Right atrium auricular region (tissue), 2 donors: ENCODE data around the gene TRPM2. TPM values are rescaled to one million over a fixed set of nuclear protein-coding genes. Genes with fewer than 3 reads are reported as not detected.
"Not testable (repeated sequence)": the region's sequence is repeated elsewhere in the genome, so short reads cannot be mapped to it uniquely, and the experiment has no call there.

Source experiments
- DNase-seq: peaks from one replicate; pipeline ENCODE4 v3.0.0-alpha.2; 2019; ENCODE audit warnings: low spot score
- H3K27ac ChIP-seq, 2 donors: fragments of 200-600 bp; sonication (generic); 1 replicate in 1 of 2; 2 replicates in 1 of 2; pipeline ENCODE4 v1.5.1; 2016 to 2019
- H3K27me3 ChIP-seq, 2 donors: fragments of 200-600 bp; sonication (generic); one replicate each; pipeline versions ENCODE4 v1.5.1 to v1.6.0; 2017 to 2019
- H3K36me3 ChIP-seq: fragments of 200-600 bp; sonication (generic); one replicate; pipeline ENCODE4 v1.5.1; 2016
- H3K4me1 ChIP-seq, 2 donors: fragments of 200-600 bp; sonication (generic); one replicate each; pipeline versions ENCODE4 v1.5.1 to v1.6.0; 2017 to 2019
- H3K4me3 ChIP-seq, 2 donors: fragments of 200-600 bp; sonication (generic); 1 replicate in 1 of 2; 2 replicates in 1 of 2; pipeline ENCODE4 v1.5.1; 2017 to 2019; ENCODE audit warnings: mild to moderate bottlenecking in 1 of 2, moderate library complexity in 1 of 2
- H3K9me3 ChIP-seq, 2 donors: fragments of 200-600 bp; sonication (generic); one replicate each; pipeline ENCODE4 v1.5.1; 2019
- CTCF ChIP-seq, 2 donors: fragments of 200-600 bp; sonication (generic); IDR thresholded peaks; one replicate each; pipeline ENCODE4 v1.5.1; 2019; ENCODE audit warnings: antibody characterized with exemption in 2 of 2
- total RNA-seq, 2 donors: library from RNA; depleted of rRNA; stranded (reverse); fragments of >200 nt; gene quantifications; one replicate each; pipeline ENCODE4 v1.1.0, GENCODE V29; 2016

Gene TRPM2
- total RNA-seq, 2 donors from 2014 or later = 0.75 to 0.89 TPM

- Histone ChIP-seq H3K4me1 (no peaks in the 10 kb centered on the region), H3K27me3 (no peaks in the 10 kb centered on the region), H3K36me3 (no peaks in the 10 kb centered on the region), H3K9me3 (no peaks in the 10 kb centered on the region), H3K4me3 (no peak overlapping the region), H3K27ac (no peak overlapping the region)
- no peak for DNase-seq
- no peak for TF ChIP-seq CTCF (IDR thresholded peaks at IDR 0.05)
These were observed 61.1 kb downstream of the TRPM2 start for GRCh38 chr21:44414291-44415072.

DNA sequence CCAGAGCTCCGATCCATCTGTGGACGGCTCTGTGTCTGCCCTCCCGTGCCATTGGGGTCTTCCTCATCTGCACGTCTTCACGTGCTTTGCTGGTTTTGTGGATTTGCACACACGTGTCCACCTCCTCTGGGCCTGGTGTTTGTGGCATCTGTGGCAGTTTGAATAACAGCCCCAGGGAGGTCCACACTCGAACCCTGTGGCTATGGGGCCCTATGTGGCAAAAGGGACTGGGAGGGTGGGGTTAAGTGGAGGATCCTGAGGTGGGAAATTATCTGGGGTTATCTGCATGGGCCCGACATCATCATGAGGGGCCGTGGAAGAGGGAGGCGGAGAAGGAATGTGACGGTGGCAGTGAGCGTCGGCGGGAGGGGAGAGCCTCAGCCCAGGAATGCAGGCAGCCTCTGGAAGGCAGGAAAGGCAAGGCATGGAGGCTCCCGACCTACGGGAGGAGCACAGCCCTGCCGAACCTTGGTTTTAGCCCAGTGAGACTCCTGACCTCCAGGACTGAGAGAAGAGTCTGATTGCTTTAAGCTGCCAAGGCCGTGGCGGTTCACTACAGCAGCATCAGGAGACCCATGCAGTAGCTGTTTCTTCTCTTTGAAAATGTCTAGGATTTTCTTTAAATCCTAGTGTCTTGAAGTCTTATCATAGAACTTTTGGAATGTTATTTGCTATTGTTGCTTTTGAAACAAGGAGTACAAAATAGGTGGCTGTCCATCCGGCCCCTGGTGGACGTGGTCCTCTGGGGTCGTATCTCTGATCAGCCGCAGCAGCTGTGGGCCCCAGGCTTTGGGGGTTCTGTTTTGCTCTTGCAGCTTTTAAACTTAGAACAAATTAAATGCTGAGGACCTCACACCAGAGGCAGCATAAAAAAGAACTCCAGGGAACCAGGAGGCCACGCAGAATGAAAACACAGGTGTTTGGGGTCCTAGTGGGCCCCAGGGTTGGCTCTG is 61.9 kb downstream of the TRPM2 start:
- DNase-seq = no peak
- Histone ChIP-seq H3K27me3 (no peaks in the 10 kb centered on the region), H3K27ac (no peak overlapping the region), H3K36me3 (no peaks in the 10 kb centered on the region), H3K9me3 (no peaks in the 10 kb centered on the region), H3K4me3 (no peak overlapping the region), H3K4me1 (no peaks in the 10 kb centered on the region)
- TF ChIP-seq CTCF (IDR thresholded peaks at IDR 0.05) = no peak

GRCh38 chr21:44416193-44416592 is 62.8 kb downstream of the TRPM2 start:
- DNase-seq = no peak

DNA sequence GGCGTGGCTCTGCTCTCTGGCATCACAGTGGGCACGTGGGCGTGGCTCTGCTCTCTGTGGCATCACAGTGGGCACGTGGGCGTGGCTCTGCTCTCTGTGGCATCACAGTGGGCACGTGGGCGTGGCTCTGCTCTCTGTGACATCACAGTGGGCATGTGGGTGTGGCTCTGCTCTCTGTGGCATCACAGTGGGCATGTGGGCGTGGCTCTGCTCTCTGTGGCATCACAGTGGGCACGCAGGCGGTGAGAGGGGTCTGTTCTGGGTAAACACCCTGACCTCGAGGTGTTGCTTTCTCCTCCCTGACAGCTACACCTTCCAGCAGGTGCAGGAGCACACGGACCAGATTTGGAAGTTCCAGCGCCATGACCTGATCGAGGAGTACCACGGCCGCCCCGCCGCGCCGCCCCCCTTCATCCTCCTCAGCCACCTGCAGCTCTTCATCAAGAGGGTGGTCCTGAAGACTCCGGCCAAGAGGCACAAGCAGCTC is 64.2 kb downstream of the TRPM2 start:
- not testable (repeated sequence) for H3K27me3 ChIP-seq, DNase-seq, H3K36me3 ChIP-seq

More at GRCh38 chr21:44416193-44416592, 62.8 kb downstream of the TRPM2 start:
- no peaks in the 10 kb centered on the region for H3K36me3 ChIP-seq
- no peaks in the 10 kb centered on the region for H3K27me3 ChIP-seq
- H3K4me1 ChIP-seq = no peaks in the 10 kb centered on the region
- no peak overlapping the region for H3K27ac ChIP-seq
- H3K9me3 ChIP-seq = no peaks in the 10 kb centered on the region
- no peak for TF ChIP-seq CTCF (IDR thresholded peaks at IDR 0.05)
- H3K4me3 ChIP-seq = no peak overlapping the region

DNA sequence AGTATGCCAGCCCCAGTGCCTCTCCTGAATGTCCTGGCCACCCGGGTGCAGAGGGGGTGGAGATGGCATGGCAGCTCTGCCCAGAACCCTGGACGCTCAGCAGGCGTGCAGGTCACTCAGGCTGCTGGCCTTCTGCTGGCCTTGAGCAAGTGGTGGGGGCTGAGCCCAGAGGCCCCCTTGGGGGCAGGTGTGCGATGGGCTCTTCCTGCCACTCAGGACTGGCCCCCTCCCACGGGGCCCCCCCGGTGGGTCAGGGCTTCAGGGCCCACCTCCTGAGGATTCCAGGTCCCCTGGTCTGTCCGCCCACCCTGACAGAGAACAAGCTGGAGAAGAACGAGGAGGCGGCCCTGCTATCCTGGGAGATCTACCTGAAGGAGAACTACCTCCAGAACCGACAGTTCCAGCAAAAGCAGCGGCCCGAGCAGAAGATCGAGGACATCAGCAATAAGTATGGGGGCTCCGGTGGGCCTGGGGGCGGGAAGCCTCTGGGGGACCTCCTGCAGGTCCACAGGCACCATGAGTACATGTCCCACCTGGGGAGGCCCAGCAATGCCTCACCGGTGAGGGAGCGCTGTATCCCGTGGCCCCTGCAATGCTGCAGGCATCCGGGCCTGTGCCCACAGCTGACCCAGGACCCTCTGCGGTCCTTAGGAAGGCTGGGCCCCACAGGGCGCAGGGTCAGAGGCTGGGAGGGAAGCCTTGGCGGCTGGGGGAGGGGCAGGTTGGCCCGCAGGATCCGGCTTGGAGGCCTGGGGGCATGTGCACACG is 64.9 kb downstream of the TRPM2 start:
- TF ChIP-seq CTCF (IDR thresholded peaks at IDR 0.05) = no peak
- Histone ChIP-seq H3K36me3 (no peaks in the 10 kb centered on the region), H3K9me3 (no peaks in the 10 kb centered on the region), H3K4me3 (no peak overlapping the region), H3K27me3 (no peaks in the 10 kb centered on the region), H3K4me1 (no peaks in the 10 kb centered on the region), H3K27ac (no peak overlapping the region)
- no peak for DNase-seq

More for the DNA sequence above, 64.2 kb downstream of the TRPM2 start:
- H3K4me1 ChIP-seq, H3K27ac ChIP-seq, H3K9me3 ChIP-seq, H3K4me3 ChIP-seq: not testable (repeated sequence)
